ENCODE results near the gene PACS1. TPM values are rescaled to one million over a fixed set of nuclear protein-coding genes. Genes with fewer than 3 reads are reported as not detected.

Gene PACS1
- total RNA-seq, 3 donors from 2014 or later: 37.9 to 40.6 (median 38.6) TPM

GRCh38 chr11:66032957-66033735, 36.9 kb upstream of the PACS1 start:
- TF ChIP-seq POLR2AphosphoS5 (IDR thresholded peaks at IDR 0.05) (no peak), CTCF (IDR thresholded peaks at IDR 0.05) (no peak), POLR2A (IDR thresholded peaks at IDR 0.05) (no peak)
- no peaks in the 10 kb centered on the region for H3K36me3 ChIP-seq
- no peaks in the 10 kb centered on the region for H3K9me3 ChIP-seq

GRCh38 chr11:66035653-66036333, 34.3 kb upstream of the PACS1 start:
- Histone ChIP-seq H3K36me3 (no peaks in the 10 kb centered on the region), H3K4me3 (no peak overlapping the region), H3K9me3 (no peaks in the 10 kb centered on the region), H3K4me1 (no peaks in the 10 kb centered on the region), H3K27me3 (no peaks in the 10 kb centered on the region), H3K27ac (no peak overlapping the region)
- TF ChIP-seq POLR2A (IDR thresholded peaks at IDR 0.05) (no peak), POLR2AphosphoS5 (IDR thresholded peaks at IDR 0.05) (no peak), CTCF (IDR thresholded peaks at IDR 0.05) (no peak)
- DNase-seq (ENCODE audit: low spot score in 2 of 2): no peak
- intact Hi-C loops (cut with DNase I; ENCODE audit: low total_unique reads): no loop called here

More at GRCh38 chr11:66032957-66033735, 36.9 kb upstream of the PACS1 start:
- Histone ChIP-seq H3K4me1 (no peaks in the 10 kb centered on the region), H3K4me3 (no peak overlapping the region), H3K27me3 (no peaks in the 10 kb centered on the region), H3K27ac (no peak overlapping the region)
- DNase-seq (ENCODE audit: low spot score in 2 of 2): no peak
- intact Hi-C loops (cut with DNase I; ENCODE audit: low total_unique reads): no loop called here

- H3K4me1 ChIP-seq: no peaks in the 10 kb centered on the region
- H3K36me3 ChIP-seq: no peaks in the 10 kb centered on the region
- H3K4me3 ChIP-seq: no peak overlapping the region
- DNase-seq (ENCODE audit: low spot score in 2 of 2): no peak
- H3K9me3 ChIP-seq: no peaks in the 10 kb centered on the region
- H3K27ac ChIP-seq: no peak overlapping the region
- intact Hi-C loops (cut with DNase I; ENCODE audit: low total_unique reads): no loop called here
- H3K27me3 ChIP-seq: no peaks in the 10 kb centered on the region
- TF ChIP-seq POLR2AphosphoS5 (IDR thresholded peaks at IDR 0.05) (no peak), CTCF (IDR thresholded peaks at IDR 0.05) (no peak), POLR2A (IDR thresholded peaks at IDR 0.05) (no peak)
Observed at GRCh38 chr11:66036334-66036710, 33.8 kb upstream of the PACS1 start.

- no peak for DNase-seq (ENCODE audit: low spot score in 2 of 2)
- H3K27ac ChIP-seq: no peak overlapping the region
- intact Hi-C loops (cut with DNase I; ENCODE audit: low total_unique reads): no loop called here
- no peak overlapping the region for H3K4me3 ChIP-seq
- H3K36me3 ChIP-seq: no peaks in the 10 kb centered on the region
- TF ChIP-seq POLR2A (IDR thresholded peaks at IDR 0.05) (no peak), POLR2AphosphoS5 (IDR thresholded peaks at IDR 0.05) (no peak), CTCF (IDR thresholded peaks at IDR 0.05) (no peak)
- H3K27me3 ChIP-seq: no peaks in the 10 kb centered on the region
- no peaks in the 10 kb centered on the region for H3K9me3 ChIP-seq
- no peaks in the 10 kb centered on the region for H3K4me1 ChIP-seq
Observed at GRCh38 chr11:66037327-66037726, 32.7 kb upstream of the PACS1 start.

- Histone ChIP-seq H3K9me3 (no peaks in the 10 kb centered on the region), H3K27me3 (no peaks in the 10 kb centered on the region), H3K4me1 (no peaks in the 10 kb centered on the region), H3K36me3 (no peaks in the 10 kb centered on the region), H3K27ac (no peak overlapping the region), H3K4me3 (no peak overlapping the region)
- DNase-seq (ENCODE audit: low spot score in 2 of 2): no peak
- TF ChIP-seq POLR2A (IDR thresholded peaks at IDR 0.05) (no peak), CTCF (IDR thresholded peaks at IDR 0.05) (no peak), POLR2AphosphoS5 (IDR thresholded peaks at IDR 0.05) (no peak)
- intact Hi-C loops (cut with DNase I; ENCODE audit: low total_unique reads): no loop called here
Observed at GRCh38 chr11:66039765-66040164, 30.3 kb upstream of the PACS1 start.

Measured in breast epithelium (tissue), 4 donors.